Calu3 (cell line): ENCODE results near the gene DIPK1A. TPM values are rescaled to one million over a fixed set of nuclear protein-coding genes. Genes with fewer than 3 reads are reported as not detected.

Experiments
- BruUV-seq: library from RNA; stranded (reverse); fragments of 400-500 nt; replicated peaks from 2 replicates; lab custom pipeline; 2021; lab: Mats Ljungman, UMichigan
- CTCF ChIA-PET: fragments of 300-600 bp; sonication (Branson Sonifier 250); formaldehyde crosslinking; loops from one replicate; lab custom pipeline; 2022; ENCODE audit warnings: antibody characterized with exemption; lab: Charles Lee
- DNase-seq: peaks from one replicate; pipeline ENCODE4 v3.0.0; 2022
- H3K27ac Mint-ChIP-seq: one replicate; pipeline ENCODE4 v1.8.0; 2022; ENCODE audit warnings: mixed read lengths; ENCODE audit not compliant: unreplicated experiment
- H3K27me3 Mint-ChIP-seq: one replicate; pipeline ENCODE4 v1.8.0; 2022; ENCODE audit warnings: mixed read lengths; ENCODE audit not compliant: unreplicated experiment
- H3K36me3 Mint-ChIP-seq: one replicate; pipeline ENCODE4 v1.8.0; 2022; ENCODE audit warnings: mild to moderate bottlenecking, moderate library complexity, mixed read lengths; ENCODE audit not compliant: insufficient read depth, unreplicated experiment
- H3K4me1 Mint-ChIP-seq: one replicate; pipeline ENCODE4 v1.8.0; 2022; ENCODE audit warnings: mild to moderate bottlenecking, low read depth, mixed read lengths; ENCODE audit not compliant: unreplicated experiment
- H3K4me3 Mint-ChIP-seq: one replicate; pipeline ENCODE4 v1.8.0; 2022; ENCODE audit warnings: mild to moderate bottlenecking, low read depth, moderate library complexity, mixed read lengths; ENCODE audit not compliant: unreplicated experiment
- H3K9me3 Mint-ChIP-seq: one replicate; pipeline ENCODE4 v1.8.0; 2022; ENCODE audit warnings: low read depth, mixed read lengths; ENCODE audit not compliant: unreplicated experiment
- intact Hi-C: fragments of 100-400 bp; cut with micrococcal nuclease; formaldehyde crosslinking; loops from one replicate; pipeline ENCODE4 v1.10.0; 2022; ENCODE audit not compliant: unreplicated experiment
- total RNA-seq: library from RNA; stranded (reverse); gene quantifications from 2 replicates; pipeline ENCODE4 v1.2.3, GENCODE V29; 2022
- TF ChIP-seq, protein P1 (sequence below): fragments of 200-600 bp; IDR thresholded peaks from one replicate; pipeline ENCODE4 v1.8.0; 2022; ENCODE audit warnings: antibody characterized with exemption; ENCODE audit not compliant: unreplicated experiment

Gene DIPK1A
- total RNA-seq, 1 experiment from 2014 or later: 4.9 TPM

DNA sequence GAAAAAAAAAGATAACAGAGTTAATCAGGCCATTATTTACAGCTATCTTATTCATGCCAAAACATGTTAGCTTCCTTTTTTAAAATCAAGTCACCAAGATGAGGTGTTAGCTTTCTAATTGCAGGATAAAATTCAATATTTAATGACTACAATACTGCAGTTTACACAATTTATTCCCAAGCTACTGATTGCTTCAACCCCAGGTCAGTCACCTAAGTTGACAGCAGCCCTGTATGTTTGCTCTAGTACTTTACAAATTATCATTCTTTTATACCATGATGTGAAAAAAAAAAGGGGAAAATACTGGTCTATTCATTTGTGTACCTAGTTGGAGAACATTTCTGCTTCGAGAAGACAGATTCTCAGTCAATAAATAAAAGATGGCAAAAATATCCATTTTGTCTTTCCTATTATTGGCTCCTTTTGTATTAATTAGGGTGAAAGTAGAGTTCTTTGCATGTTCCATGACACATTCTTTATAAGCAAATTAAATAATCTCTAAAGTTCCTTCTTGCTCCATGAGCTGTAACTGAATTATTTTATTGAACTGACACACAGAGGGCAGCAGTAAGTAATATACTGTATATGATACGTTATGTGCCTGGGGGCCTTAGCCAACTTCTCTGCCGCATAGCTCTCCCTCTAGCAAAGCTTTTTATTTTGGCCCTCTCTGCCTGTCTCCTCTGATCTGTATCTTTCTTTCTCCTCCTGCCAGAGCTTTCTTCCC, 48.0 kb downstream of the DIPK1A start:
- H3K27me3 Mint-ChIP-seq: no peaks in the 10 kb centered on the region
- DNase-seq: no peak
- CTCF ChIA-PET: interaction anchor here (0.6 to 0.7 kb wide), 4 partner anchors 119 to 566 kb away, joined by 3 to 5 read pairs (median 3); no protein-coding TSS in a partner anchor
- H3K9me3 Mint-ChIP-seq: no peaks in the 10 kb centered on the region
- H3K36me3 Mint-ChIP-seq: peaks cover under 1% of the 10 kb centered on the region
- no peak overlapping the region for H3K4me3 Mint-ChIP-seq
- TF ChIP-seq, protein P1, sequence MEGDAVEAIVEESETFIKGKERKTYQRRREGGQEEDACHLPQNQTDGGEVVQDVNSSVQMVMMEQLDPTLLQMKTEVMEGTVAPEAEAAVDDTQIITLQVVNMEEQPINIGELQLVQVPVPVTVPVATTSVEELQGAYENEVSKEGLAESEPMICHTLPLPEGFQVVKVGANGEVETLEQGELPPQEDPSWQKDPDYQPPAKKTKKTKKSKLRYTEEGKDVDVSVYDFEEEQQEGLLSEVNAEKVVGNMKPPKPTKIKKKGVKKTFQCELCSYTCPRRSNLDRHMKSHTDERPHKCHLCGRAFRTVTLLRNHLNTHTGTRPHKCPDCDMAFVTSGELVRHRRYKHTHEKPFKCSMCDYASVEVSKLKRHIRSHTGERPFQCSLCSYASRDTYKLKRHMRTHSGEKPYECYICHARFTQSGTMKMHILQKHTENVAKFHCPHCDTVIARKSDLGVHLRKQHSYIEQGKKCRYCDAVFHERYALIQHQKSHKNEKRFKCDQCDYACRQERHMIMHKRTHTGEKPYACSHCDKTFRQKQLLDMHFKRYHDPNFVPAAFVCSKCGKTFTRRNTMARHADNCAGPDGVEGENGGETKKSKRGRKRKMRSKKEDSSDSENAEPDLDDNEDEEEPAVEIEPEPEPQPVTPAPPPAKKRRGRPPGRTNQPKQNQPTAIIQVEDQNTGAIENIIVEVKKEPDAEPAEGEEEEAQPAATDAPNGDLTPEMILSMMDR: no peak
- intact Hi-C loops: no loop called here
- BruUV-seq: no TSS peak
- H3K27ac Mint-ChIP-seq: no peak overlapping the region
- peaks cover 11% of the 10 kb centered on the region for H3K4me1 Mint-ChIP-seq

DNA sequence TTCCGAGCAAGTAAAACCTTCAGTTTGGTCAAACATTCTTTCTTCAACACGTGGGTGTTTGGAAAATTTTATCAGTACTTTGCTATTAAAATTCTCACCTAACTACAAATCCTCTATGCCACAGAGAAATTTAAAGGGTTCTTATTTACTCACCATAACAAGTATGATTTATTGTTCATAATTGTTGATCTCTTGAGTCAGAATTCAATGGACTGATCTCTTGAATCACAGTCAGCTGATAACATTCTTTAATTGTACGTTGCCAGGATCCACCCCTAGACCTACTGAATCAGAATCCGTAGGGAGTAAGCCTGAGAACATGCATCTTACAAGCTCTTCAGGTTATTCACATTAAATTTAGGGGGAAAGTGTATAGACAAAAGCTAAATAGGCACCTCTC, 51.2 kb downstream of the DIPK1A start:
- no peak overlapping the region for H3K4me3 Mint-ChIP-seq
- H3K9me3 Mint-ChIP-seq: no peaks in the 10 kb centered on the region
- TF ChIP-seq, protein P1: no peak
- intact Hi-C loops: no loop called here
- no peak for DNase-seq
- CTCF ChIA-PET: no interaction called here
- no peaks in the 10 kb centered on the region for H3K27me3 Mint-ChIP-seq
- peaks cover 5% of the 10 kb centered on the region for H3K36me3 Mint-ChIP-seq
- H3K4me1 Mint-ChIP-seq: peaks cover 18% of the 10 kb centered on the region
- no peak overlapping the region for H3K27ac Mint-ChIP-seq
- no TSS peak for BruUV-seq

DNA sequence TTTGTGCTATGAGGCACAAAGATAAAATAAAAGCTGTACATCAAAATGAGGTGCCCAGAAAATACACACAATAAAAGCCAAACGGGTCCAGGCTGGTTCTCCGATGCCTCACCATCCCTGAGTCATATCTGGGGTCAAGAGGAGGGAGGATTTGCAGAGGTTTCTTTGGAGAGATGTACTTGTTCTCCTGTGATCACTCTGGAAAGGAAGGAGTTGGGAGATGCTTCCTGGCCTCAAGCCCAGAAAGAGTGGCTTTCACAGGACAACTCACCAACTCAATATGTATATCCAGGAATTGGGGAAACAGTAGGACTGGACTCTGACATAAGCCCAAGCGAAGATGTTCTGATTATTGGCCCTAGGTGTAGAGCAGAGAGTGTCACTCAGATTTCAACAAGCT, 51.9 kb downstream of the DIPK1A start:
- H3K27ac Mint-ChIP-seq: no peak overlapping the region
- H3K4me3 Mint-ChIP-seq: no peak overlapping the region
- intact Hi-C loops: no loop called here
- DNase-seq: no peak
- TF ChIP-seq, protein P1: no peak
- H3K27me3 Mint-ChIP-seq: no peaks in the 10 kb centered on the region
- no peaks in the 10 kb centered on the region for H3K9me3 Mint-ChIP-seq
- CTCF ChIA-PET: no interaction called here
- H3K36me3 Mint-ChIP-seq: peaks cover 5% of the 10 kb centered on the region
- peaks cover 16% of the 10 kb centered on the region for H3K4me1 Mint-ChIP-seq
- BruUV-seq: no TSS peak

DNA sequence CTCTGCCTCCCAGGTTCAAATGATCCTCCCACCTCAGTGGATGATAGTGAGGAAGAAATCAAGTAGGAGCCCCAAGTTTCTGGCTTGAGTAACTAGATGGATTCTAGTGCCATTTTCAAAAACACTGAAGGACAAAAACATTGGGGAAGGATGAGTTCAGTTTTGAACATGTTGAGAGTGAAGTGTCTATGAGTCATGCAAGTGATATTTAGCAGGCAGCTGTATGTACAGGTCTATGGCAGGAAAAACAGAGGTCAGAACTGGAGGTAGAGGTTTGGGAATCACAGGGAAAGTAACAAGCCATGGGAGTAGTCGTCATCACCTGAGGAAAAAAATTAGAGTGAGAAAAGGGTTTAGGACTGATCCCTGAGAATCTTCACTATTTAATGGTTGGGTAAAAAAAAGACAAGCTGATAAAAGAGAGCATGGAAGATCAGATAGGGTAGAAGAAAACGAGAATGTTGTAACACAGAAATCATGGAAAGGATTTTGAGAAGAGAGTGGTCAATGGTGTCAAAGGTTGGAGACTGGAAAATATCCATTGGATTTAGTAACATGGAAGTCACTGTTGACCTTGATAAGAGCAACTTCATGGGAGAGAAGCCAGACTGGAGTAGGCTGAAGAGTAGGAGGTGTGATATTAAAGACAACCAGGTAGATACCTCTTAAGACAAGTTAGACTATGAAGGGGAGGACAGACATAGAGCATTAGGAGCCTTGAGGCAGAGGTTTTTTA, 53.1 kb downstream of the DIPK1A start:
- H3K4me3 Mint-ChIP-seq: no peak overlapping the region
- no peak for DNase-seq
- CTCF ChIA-PET: no interaction called here
- H3K27me3 Mint-ChIP-seq: no peaks in the 10 kb centered on the region
- no peak overlapping the region for H3K27ac Mint-ChIP-seq
- H3K9me3 Mint-ChIP-seq: no peaks in the 10 kb centered on the region
- intact Hi-C loops: no loop called here
- H3K4me1 Mint-ChIP-seq: peaks cover 10% of the 10 kb centered on the region
- no TSS peak for BruUV-seq
- TF ChIP-seq, protein P1: no peak
- peaks cover 5% of the 10 kb centered on the region for H3K36me3 Mint-ChIP-seq
